Stimulated activated CD4-positive, alpha-beta T cell treated with anti-CD3 and anti-CD28 coated beads, Interleukin-4, amount 100 ng/mL, for 48 hours (primary cell): ENCODE data around the gene ARHGEF25.
A peak's percentile ranks its signal among the peaks of the same experiment; 100 is the strongest.
"Not testable (repeated sequence)": the region's sequence is repeated elsewhere in the genome, so short reads cannot be mapped to it uniquely, and the experiment has no call there.

ENCODE experiments used
- DNase-seq, 2 donors: peaks; one replicate each; pipeline ENCODE4 v3.0.0-alpha.2; 2020; ENCODE audit warnings: low read depth in 2 of 2

Gene ARHGEF25

GRCh38 chr12:57585156-57585555 is 26.1 kb upstream of the ARHGEF25 start:
- DNase-seq, result no peak

- no peak for DNase-seq
Measured at GRCh38 chr12:57586128-57586527, 25.1 kb upstream of the ARHGEF25 start.

- no peak for DNase-seq
Measured at GRCh38 chr12:57586832-57587429, 24.3 kb upstream of the ARHGEF25 start.

- DNase-seq, result not testable (repeated sequence)
Measured at GRCh38 chr12:57588951-57589610, 22.2 kb upstream of the ARHGEF25 start.

- DNase-seq, result no peak
Measured at GRCh38 chr12:57590479-57590863, 20.8 kb upstream of the ARHGEF25 start.

GRCh38 chr12:57590864-57591781 is 20.1 kb upstream of the ARHGEF25 start, which contains the start of gene PIP4K2C:
TSS of gene PIP4K2C (plus strand) at chr12:57591192. CDS start at chr12:57591290, 98 bp downstream.
- peak; percentile 58 to 74 for DNase-seq

GRCh38 chr12:57591782-57592325 is 19.4 kb upstream of the ARHGEF25 start:
- no peak for DNase-seq

GRCh38 chr12:57592551-57593165 is 18.6 kb upstream of the ARHGEF25 start:
- no peak for DNase-seq

GRCh38 chr12:57593187-57593586 is 18.0 kb upstream of the ARHGEF25 start:
- no peak for DNase-seq

GRCh38 chr12:57600395-57600794 is 10.8 kb upstream of the ARHGEF25 start:
- no peak for DNase-seq

GRCh38 chr12:57602544-57602943 is 8.7 kb upstream of the ARHGEF25 start:
- no peak for DNase-seq

- no peak for DNase-seq
Measured at GRCh38 chr12:57603324-57603723, 7.9 kb upstream of the ARHGEF25 start.

- no peak for DNase-seq
Measured at GRCh38 chr12:57603815-57604453, 7.3 kb upstream of the ARHGEF25 start.

GRCh38 chr12:57604454-57604991 is 6.7 kb upstream of the ARHGEF25 start, which contains the start of gene DTX3:
TSS of gene DTX3 (plus strand) at chr12:57604824. CDS start at chr12:57606518, 1,694 bp downstream.
- DNase-seq, result no peak

- no peak for DNase-seq
Measured at GRCh38 chr12:57604992-57605810, 6.0 kb upstream of the ARHGEF25 start.

GRCh38 chr12:57605811-57606311 is 5.4 kb upstream of the ARHGEF25 start:
- no peak for DNase-seq

GRCh38 chr12:57606399-57606798 is 4.8 kb upstream of the ARHGEF25 start:
- DNase-seq, result no peak

- no peak for DNase-seq
Measured at GRCh38 chr12:57606821-57607220, 4.4 kb upstream of the ARHGEF25 start.

- no peak for DNase-seq
Measured at GRCh38 chr12:57607958-57608663, 3.1 kb upstream of the ARHGEF25 start.
